HL-60 (cell line): ENCODE data around the gene FAM170B.

Source experiments
- GABPA ChIP-seq: IDR thresholded peaks from 2 replicates; pipeline ENCODE4 v1.6.1; 2012; ENCODE audit warnings: low read depth
- TF ChIP-seq, protein P1 (sequence below): IDR thresholded peaks from one replicate; pipeline ENCODE4 v1.5.1; 2011; ENCODE audit warnings: low read length, control low read depth, inconsistent platforms; ENCODE audit not compliant: insufficient read depth

GRCh38 chr10:49174261-49174925, 40.6 kb upstream of the FAM170B start:
- TF ChIP-seq, protein P1, sequence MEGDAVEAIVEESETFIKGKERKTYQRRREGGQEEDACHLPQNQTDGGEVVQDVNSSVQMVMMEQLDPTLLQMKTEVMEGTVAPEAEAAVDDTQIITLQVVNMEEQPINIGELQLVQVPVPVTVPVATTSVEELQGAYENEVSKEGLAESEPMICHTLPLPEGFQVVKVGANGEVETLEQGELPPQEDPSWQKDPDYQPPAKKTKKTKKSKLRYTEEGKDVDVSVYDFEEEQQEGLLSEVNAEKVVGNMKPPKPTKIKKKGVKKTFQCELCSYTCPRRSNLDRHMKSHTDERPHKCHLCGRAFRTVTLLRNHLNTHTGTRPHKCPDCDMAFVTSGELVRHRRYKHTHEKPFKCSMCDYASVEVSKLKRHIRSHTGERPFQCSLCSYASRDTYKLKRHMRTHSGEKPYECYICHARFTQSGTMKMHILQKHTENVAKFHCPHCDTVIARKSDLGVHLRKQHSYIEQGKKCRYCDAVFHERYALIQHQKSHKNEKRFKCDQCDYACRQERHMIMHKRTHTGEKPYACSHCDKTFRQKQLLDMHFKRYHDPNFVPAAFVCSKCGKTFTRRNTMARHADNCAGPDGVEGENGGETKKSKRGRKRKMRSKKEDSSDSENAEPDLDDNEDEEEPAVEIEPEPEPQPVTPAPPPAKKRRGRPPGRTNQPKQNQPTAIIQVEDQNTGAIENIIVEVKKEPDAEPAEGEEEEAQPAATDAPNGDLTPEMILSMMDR: no peak
- TF ChIP-seq GABPA: no peak
